Neutrophil (primary cell): ENCODE data around the gene CLDN18.

Source experiments
- H3K27ac ChIP-seq: fragments of 200-600 bp; sonication (generic); 2 replicates; pipeline ENCODE4 v1.5.1; 2016; ENCODE audit warnings: mild to moderate bottlenecking, moderate library complexity
- H3K27me3 ChIP-seq: fragments of 200-600 bp; sonication (generic); 2 replicates; pipeline ENCODE4 v1.6.0; 2016; ENCODE audit warnings: mild to moderate bottlenecking
- H3K36me3 ChIP-seq: fragments of 200-600 bp; sonication (generic); 2 replicates; pipeline ENCODE4 v1.5.1; 2017
- H3K4me1 ChIP-seq, 2 experiments: fragments of 200-600 bp in 1 of 2; sonication (generic) in 1 of 2; 1 replicate in 1 of 2; 2 replicates in 1 of 2; pipeline versions ENCODE4 v1.5.1 to v1.6.1; 2013 to 2016; ENCODE audit warnings: low read depth in 1 of 2, low read length in 1 of 2, mild to moderate bottlenecking in 1 of 2, moderate library complexity in 1 of 2; ENCODE audit not compliant: control insufficient read depth in 1 of 2, insufficient read depth in 1 of 2
- H3K4me3 ChIP-seq, 2 experiments: fragments of 200-600 bp in 1 of 2; sonication (generic) in 1 of 2; 1 replicate in 1 of 2; 2 replicates in 1 of 2; pipeline ENCODE4 v1.5.1; 2013 to 2016; ENCODE audit warnings: low read depth in 1 of 2, low read length in 1 of 2, mild to moderate bottlenecking in 1 of 2, moderate library complexity in 1 of 2
- H3K9me3 ChIP-seq: fragments of 200-600 bp; sonication (generic); 2 replicates; pipeline ENCODE4 v1.5.1; 2016
- CTCF ChIP-seq: fragments of 200-600 bp; sonication (generic); IDR thresholded peaks from 2 replicates; pipeline ENCODE4 v1.5.1; 2016; ENCODE audit warnings: antibody characterized with exemption

CLDN18 gene

GRCh38 chr3:138051947-138052802 is 42.2 kb downstream of the CLDN18 start:
- Histone ChIP-seq H3K4me1 (peaks cover under 1 to 5% of the 10 kb centered on the region in 2 experiments), H3K27me3 (no peaks in the 10 kb centered on the region), H3K9me3 (no peaks in the 10 kb centered on the region), H3K27ac (no peak overlapping the region), H3K36me3 (peaks cover 31% of the 10 kb centered on the region), H3K4me3 (no peak overlapping the region)
- TF ChIP-seq CTCF = no peak

- no peaks in the 10 kb centered on the region for H3K27me3 ChIP-seq
Observed at GRCh38 chr3:138054057-138054456, 44.1 kb downstream of the CLDN18 start.

GRCh38 chr3:138057384-138057783 is 47.4 kb downstream of the CLDN18 start:
- Histone ChIP-seq H3K4me3 (no peak overlapping the region), H3K4me1 (peaks cover 0 to 9% of the 10 kb centered on the region in 2 experiments), H3K27me3 (no peaks in the 10 kb centered on the region), H3K36me3 (peaks cover 17% of the 10 kb centered on the region), H3K27ac (no peak overlapping the region), H3K9me3 (no peaks in the 10 kb centered on the region)
- no peak for TF ChIP-seq CTCF

More at GRCh38 chr3:138054057-138054456, 44.1 kb downstream of the CLDN18 start:
- H3K4me3 ChIP-seq = no peak overlapping the region
- no peak overlapping the region for H3K27ac ChIP-seq
- no peaks in the 10 kb centered on the region for H3K9me3 ChIP-seq
- no peak for TF ChIP-seq CTCF
- H3K4me1 ChIP-seq = no peaks in the 10 kb centered on the region
- H3K36me3 ChIP-seq = peaks cover 24% of the 10 kb centered on the region

GRCh38 chr3:138059261-138059660 is 49.3 kb downstream of the CLDN18 start:
- Histone ChIP-seq H3K36me3 (peaks cover 16% of the 10 kb centered on the region), H3K27ac (no peak overlapping the region), H3K4me3 (no peak overlapping the region), H3K27me3 (no peaks in the 10 kb centered on the region), H3K4me1 (peaks cover 9 to 25% of the 10 kb centered on the region in 2 experiments), H3K9me3 (no peaks in the 10 kb centered on the region)
- TF ChIP-seq CTCF = no peak

- peaks cover 24 to 40% of the 10 kb centered on the region in 2 experiments for H3K4me1 ChIP-seq
- H3K27me3 ChIP-seq = no peaks in the 10 kb centered on the region
- H3K27ac ChIP-seq = peak overlapping the region; percentile 32
- no peak overlapping the region for H3K4me3 ChIP-seq
- peaks cover 16% of the 10 kb centered on the region for H3K36me3 ChIP-seq
- H3K9me3 ChIP-seq = no peaks in the 10 kb centered on the region
- no peak for TF ChIP-seq CTCF
Observed at GRCh38 chr3:138060792-138061191, 50.8 kb downstream of the CLDN18 start.
